NCI-H128 (cell line): ENCODE results near the gene DBI.
A peak's percentile ranks its signal among the peaks of the same experiment; 100 is the strongest.
"Not testable (repeated sequence)": the region's sequence is repeated elsewhere in the genome, so short reads cannot be mapped to it uniquely, and the experiment has no call there.

Experiments used
- DNase-seq: peaks from one replicate; lab custom pipeline; 2025; ENCODE audit not compliant: unreplicated experiment; lab: John Stamatoyannopoulos, UW

DBI gene

GRCh38 chr2:119397196-119397595 lies 30.4 kb downstream of the DBI start:
- DNase-seq: no peak

- no peak for DNase-seq
These were observed 35.3 kb downstream of the DBI start for GRCh38 chr2:119402106-119402505.

GRCh38 chr2:119402645-119403560 lies 36.1 kb downstream of the DBI start:
- DNase-seq: no peak

- DNase-seq: not testable (repeated sequence)
These were observed 36.8 kb downstream of the DBI start for GRCh38 chr2:119403618-119404017.

- no peak for DNase-seq
These were observed 38.4 kb downstream of the DBI start for GRCh38 chr2:119405151-119405550.

GRCh38 chr2:119407430-119408220 lies 40.8 kb downstream of the DBI start:
- peak; percentile 13 for DNase-seq

DNA sequence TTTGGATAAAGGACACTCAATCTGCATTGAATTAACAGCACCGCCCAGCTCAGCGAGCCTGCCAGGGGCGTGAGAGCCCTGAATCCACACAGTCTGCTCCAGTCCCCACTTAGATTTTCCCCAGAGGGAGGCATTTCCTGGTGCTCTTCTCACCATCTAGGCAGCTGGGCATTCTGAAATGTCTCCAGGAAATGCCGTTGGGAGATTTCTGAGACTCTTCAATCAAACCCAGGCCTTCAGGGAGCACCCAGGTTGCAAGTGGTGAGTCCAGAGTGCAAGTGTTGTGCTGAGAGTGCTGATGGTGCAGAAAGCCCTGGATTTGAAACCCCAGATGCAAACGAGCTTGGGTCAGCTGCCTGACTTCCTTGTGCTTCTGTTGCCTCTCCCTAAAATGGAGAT lies 41.4 kb downstream of the DBI start:
- DNase-seq: no peak

- no peak for DNase-seq
These were observed 42.7 kb downstream of the DBI start for GRCh38 chr2:119409506-119409905.

- no peak for DNase-seq
These were observed 48.1 kb downstream of the DBI start for GRCh38 chr2:119414894-119415293.

DNA sequence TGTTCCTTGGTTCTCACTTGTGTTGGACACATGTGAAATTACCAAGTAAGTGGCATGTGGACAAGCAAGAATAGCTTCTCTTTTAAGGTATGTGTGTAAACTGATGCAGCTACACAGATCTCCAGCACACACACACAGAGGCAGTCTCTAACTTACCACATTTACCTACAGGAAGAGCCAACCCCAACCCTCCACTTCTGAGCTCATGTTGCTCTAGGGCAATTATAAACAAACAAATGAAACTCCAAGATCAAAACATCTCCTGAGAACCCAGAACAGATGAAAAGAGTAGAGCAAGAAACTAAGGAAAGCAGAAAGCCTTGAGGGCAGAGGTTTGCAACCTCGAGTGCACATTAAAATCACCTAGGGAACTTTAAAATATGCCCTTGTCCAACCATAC lies 48.9 kb downstream of the DBI start:
- DNase-seq: no peak

- no peak for DNase-seq
These were observed 49.6 kb downstream of the DBI start for GRCh38 chr2:119416299-119416923.

GRCh38 chr2:119417908-119418307 lies 51.1 kb downstream of the DBI start:
- no peak for DNase-seq

DNA sequence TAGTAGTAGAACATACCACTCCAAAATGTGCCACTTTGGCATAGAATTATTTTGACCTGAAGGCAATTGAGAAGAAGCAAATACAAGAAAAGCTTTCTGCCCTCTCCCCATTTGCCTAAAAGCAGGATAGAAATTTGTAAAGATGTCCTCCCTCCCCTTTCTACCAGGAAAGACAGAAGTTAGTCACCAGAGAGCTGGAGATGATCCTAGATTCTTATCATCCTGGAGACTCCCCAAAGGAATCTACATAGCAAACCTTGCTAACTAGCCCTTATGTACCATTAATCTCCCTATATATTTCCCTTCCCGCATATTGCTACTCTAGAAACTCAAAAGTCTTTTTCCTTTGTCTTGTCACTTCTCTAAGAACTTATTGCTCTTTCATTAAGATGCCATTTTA lies 52.3 kb downstream of the DBI start:
- DNase-seq: no peak

- DNase-seq: no peak
These were observed 53.2 kb downstream of the DBI start for GRCh38 chr2:119419803-119420508.

DNA sequence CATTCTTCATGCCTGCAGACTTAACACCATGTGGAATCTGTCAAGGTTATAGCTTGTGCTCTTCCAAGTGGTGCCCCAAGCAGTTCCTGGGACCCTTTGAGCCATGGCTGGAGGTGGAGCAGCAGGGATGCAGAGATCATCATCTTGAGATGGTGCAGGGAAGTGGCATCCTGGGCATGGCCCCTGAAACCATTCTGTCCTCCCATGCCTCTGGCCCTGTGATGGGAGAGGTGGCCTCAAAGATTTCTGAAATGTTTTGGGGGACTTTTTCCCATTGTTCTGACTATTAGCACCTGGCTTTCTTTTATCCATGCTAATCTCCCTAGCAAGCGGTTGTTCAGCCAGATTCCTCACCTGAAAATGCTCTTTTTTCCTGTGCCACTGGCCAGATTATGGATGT lies 54.5 kb downstream of the DBI start:
- no peak for DNase-seq

DNA sequence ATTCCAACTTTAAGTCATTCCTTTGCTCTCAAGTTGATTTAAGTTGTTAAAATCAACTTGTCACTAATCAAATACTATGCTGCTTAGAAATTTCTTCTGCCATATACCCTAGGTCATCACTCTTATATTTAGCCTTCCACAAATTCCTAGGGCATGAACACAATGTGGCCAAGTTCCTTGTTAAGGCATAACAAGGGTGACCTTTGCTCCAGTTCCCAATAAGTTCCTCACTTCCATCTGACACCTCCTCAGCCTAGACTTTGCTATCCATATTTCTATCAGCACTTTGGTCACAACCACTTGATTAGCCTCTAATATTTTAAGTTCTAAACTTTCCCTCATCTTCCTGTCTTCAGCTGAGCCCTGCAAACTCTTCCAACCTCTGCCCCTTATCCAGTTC lies 55.0 kb downstream of the DBI start:
- no peak for DNase-seq
